LHCN-M2 (cell line): Measurements from ENCODE around the gene BCL2. TPM values are rescaled to one million over a fixed set of nuclear protein-coding genes. Genes with fewer than 3 reads are reported as not detected.
A peak's percentile ranks its signal among the peaks of the same experiment; 100 is the strongest.
"Not testable (repeated sequence)": the region's sequence is repeated elsewhere in the genome, so short reads cannot be mapped to it uniquely, and the experiment has no call there.

Source experiments
- DNase-seq: peaks from one replicate; pipeline ENCODE4 v3.0.0-alpha.2; 2012; ENCODE audit warnings: low read depth
- total RNA-seq: library from RNA; depleted of rRNA; stranded (reverse); fragments of >200 nt; gene quantifications from 2 replicates; pipeline ENCODE4 v1.2.3, GENCODE V29; 2014

BCL2 gene
- total RNA-seq, 1 experiment from 2014 or later: 2.5 TPM

GRCh38 chr18:63203497-63203896 is 116.1 kb downstream of the BCL2 start:
- DNase-seq: no peak

- DNase-seq: no peak
Measured at GRCh38 chr18:63202828-63203227, 116.7 kb downstream of the BCL2 start.

GRCh38 chr18:63201456-63201855 is 118.1 kb downstream of the BCL2 start:
- not testable (repeated sequence) for DNase-seq

GRCh38 chr18:63199743-63200241 is 119.8 kb downstream of the BCL2 start:
- DNase-seq: no peak

- DNase-seq: no peak
Measured at GRCh38 chr18:63198868-63199742, 120.5 kb downstream of the BCL2 start.

GRCh38 chr18:63198098-63198760 is 121.3 kb downstream of the BCL2 start:
- no peak for DNase-seq

GRCh38 chr18:63197246-63197869 is 122.2 kb downstream of the BCL2 start:
- no peak for DNase-seq

- DNase-seq: no peak
Measured at GRCh38 chr18:63195326-63196159, 124.0 kb downstream of the BCL2 start.

GRCh38 chr18:63192885-63193349 is 126.7 kb downstream of the BCL2 start:
- DNase-seq: peak; percentile 7

- DNase-seq: no peak
Measured at GRCh38 chr18:63192126-63192884, 127.3 kb downstream of the BCL2 start.

GRCh38 chr18:63191413-63191812 is 128.2 kb downstream of the BCL2 start:
- no peak for DNase-seq

- DNase-seq: not testable (repeated sequence)
Measured at GRCh38 chr18:63190838-63191237, 128.7 kb downstream of the BCL2 start.

GRCh38 chr18:63189817-63190216 is 129.8 kb downstream of the BCL2 start:
- DNase-seq: no peak

- no peak for DNase-seq
Measured at GRCh38 chr18:63189041-63189440, 130.5 kb downstream of the BCL2 start.

- DNase-seq: no peak
Measured at GRCh38 chr18:63187791-63188460, 131.6 kb downstream of the BCL2 start.

GRCh38 chr18:63187223-63187574 is 132.4 kb downstream of the BCL2 start:
- no peak for DNase-seq

GRCh38 chr18:63186520-63187222 is 132.9 kb downstream of the BCL2 start:
- DNase-seq: no peak

GRCh38 chr18:63185984-63186383 is 133.6 kb downstream of the BCL2 start:
- no peak for DNase-seq
